ENCODE results near the gene STAC2.

DNA sequence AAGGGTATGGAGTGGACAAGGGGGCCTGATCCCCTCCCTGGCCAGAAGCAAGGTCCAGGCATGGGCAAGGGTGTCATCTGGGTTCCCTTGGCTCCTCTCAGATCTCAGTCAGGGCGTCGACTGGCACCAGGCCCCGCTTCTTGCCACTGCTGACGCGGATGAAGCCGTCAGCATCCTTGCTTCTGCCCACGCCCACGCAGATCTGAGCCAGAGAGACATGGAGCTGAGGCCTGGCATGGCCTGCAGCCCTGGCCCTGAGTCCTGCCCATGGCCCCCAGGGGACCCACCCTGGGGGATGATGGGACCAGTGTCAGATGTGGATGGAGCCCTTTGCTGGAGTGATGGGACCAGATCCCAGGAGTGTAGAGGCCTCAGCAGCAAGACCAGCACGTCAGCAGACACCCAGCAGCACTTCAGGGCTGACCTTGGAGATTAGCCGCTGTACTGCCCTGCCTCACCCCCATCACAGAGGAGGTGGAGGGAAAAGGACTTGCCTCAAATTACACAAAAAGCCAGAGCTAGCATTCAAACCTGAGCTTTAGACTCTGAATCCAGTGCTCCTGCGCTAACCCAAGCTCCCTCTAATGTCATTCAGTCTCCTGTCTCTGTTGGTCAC, 13.4 kb downstream of the STAC2 start:
- TF ChIP-seq, protein P1, sequence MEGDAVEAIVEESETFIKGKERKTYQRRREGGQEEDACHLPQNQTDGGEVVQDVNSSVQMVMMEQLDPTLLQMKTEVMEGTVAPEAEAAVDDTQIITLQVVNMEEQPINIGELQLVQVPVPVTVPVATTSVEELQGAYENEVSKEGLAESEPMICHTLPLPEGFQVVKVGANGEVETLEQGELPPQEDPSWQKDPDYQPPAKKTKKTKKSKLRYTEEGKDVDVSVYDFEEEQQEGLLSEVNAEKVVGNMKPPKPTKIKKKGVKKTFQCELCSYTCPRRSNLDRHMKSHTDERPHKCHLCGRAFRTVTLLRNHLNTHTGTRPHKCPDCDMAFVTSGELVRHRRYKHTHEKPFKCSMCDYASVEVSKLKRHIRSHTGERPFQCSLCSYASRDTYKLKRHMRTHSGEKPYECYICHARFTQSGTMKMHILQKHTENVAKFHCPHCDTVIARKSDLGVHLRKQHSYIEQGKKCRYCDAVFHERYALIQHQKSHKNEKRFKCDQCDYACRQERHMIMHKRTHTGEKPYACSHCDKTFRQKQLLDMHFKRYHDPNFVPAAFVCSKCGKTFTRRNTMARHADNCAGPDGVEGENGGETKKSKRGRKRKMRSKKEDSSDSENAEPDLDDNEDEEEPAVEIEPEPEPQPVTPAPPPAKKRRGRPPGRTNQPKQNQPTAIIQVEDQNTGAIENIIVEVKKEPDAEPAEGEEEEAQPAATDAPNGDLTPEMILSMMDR (IDR thresholded peaks at IDR 0.05): no peak
- TF ChIP-seq POLR2A (IDR thresholded peaks at IDR 0.05; ENCODE audit: low read depth): no peak
- no peak for TF ChIP-seq EP300 (IDR thresholded peaks at IDR 0.05)

All from esophagus muscularis mucosa (tissue), 4 donors.